ENCODE data around the gene PTBP2.
"Not testable (repeated sequence)": the region's sequence is repeated elsewhere in the genome, so short reads cannot be mapped to it uniquely, and the experiment has no call there.

Gene PTBP2

DNA sequence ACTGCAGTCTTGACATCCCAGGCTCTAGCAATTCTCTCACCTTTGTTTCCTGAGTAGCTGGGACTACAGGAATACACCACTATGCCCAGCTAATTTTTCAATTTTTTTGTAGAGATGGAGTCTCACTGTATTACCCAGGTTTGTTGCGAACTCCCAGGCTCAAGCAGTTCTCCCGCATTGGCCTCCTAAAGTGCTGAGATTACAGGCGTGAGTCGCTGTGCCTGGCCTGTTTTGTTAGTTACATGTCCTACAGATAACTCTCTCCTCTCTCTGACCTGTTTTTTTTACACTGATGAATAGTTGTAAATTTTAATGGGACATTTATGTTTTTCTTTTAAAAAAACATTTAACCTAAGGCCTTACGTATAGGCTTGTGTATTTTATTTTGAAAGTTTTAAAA lies 19.8 kb downstream of the PTBP2 start:
- no peak for DNase-seq

- no peak for DNase-seq
Measured at GRCh38 chr1:96746440-96747420, 25.1 kb downstream of the PTBP2 start.

- DNase-seq = no peak
Measured at GRCh38 chr1:96747565-96747964, 26.0 kb downstream of the PTBP2 start.

GRCh38 chr1:96748078-96748477 lies 26.5 kb downstream of the PTBP2 start:
- DNase-seq = no peak

- no peak for DNase-seq
Measured at GRCh38 chr1:96749618-96750017, 28.0 kb downstream of the PTBP2 start.

- no peak for DNase-seq
Measured at GRCh38 chr1:96752394-96752793, 30.8 kb downstream of the PTBP2 start.

DNA sequence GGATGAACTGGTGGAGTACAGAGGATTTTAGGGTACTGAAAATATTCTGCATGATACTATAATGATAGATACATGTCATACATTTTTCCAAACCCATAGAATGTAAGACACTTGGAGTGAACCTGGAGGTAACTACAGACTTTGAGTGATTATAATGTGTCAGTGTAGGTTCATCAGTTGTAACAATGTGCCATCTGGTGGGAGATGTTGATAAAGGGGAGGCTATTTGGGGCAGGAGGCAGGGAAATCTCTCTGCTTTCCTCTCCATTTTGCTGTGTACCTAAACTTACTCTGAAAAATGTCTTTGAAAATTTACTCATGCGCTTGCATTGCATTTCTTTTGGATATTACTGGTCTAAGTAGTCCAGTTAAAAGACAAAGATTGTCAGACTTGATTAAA lies 35.2 kb downstream of the PTBP2 start:
- DNase-seq = no peak

GRCh38 chr1:96762586-96762985 lies 41.0 kb downstream of the PTBP2 start:
- DNase-seq = not testable (repeated sequence)

DNA sequence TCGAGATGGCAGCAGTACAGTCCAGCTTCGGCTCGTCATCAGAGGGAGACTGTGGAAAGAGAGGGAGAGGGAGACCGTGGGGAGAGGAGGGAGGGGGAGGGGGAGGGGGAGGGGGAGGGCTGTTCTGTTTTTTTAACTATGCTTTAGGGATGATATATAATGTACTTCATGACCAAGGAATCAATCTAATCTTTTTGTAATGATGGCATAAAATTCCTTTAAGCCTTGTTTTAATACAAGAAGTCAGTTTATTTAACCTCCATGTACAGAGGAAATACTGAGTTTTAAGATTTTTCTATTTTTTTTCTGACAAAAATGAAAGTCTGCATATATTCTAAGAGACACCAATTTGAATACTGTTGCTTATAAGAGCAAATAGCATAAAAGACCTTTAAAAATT lies 41.9 kb downstream of the PTBP2 start:
- no peak for DNase-seq

- DNase-seq = no peak
Measured at GRCh38 chr1:96764469-96764868, 42.9 kb downstream of the PTBP2 start.

DNA sequence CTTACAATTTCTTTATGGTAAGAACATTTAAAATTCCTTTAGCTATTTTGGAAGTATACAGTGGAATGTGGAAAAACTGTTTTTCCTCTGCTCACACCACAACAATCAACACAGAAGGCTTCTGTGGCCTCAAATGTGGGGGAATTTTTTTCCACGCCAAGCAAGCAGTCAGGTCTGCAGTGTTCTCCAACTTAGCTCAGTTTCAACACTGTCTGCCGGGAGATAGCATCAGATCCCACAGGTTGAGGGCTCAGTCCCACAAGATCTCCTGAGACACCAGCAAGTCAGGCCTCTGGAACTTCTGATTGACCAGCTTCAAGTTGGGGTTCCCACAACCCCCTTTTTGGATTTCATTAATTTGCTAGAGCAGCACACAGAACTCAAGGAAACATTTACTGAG lies 50.3 kb downstream of the PTBP2 start:
- no peak for DNase-seq

- no peak for DNase-seq
Measured at GRCh38 chr1:96772349-96772748, 50.8 kb downstream of the PTBP2 start.

GRCh38 chr1:96772972-96773371 lies 51.4 kb downstream of the PTBP2 start:
- DNase-seq = no peak

DNA sequence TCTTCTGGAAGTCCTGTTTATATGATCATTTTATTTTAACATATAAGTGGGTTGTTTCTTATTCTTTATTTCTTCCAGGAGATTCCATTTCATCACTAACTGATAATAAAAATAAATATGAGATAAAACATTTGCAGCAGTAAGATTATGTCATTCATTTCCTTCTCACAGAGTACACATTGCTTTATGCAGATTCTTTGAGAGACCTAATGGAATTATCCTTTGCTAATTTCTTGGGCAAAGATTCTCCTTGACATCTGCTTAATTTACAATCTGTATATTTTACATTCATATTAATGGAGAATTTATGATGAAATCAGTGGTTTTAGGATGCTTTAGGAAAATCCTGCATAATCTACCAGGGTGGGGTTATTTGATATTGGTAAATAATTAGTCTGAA lies 60.6 kb downstream of the PTBP2 start:
- no peak for DNase-seq

DNA sequence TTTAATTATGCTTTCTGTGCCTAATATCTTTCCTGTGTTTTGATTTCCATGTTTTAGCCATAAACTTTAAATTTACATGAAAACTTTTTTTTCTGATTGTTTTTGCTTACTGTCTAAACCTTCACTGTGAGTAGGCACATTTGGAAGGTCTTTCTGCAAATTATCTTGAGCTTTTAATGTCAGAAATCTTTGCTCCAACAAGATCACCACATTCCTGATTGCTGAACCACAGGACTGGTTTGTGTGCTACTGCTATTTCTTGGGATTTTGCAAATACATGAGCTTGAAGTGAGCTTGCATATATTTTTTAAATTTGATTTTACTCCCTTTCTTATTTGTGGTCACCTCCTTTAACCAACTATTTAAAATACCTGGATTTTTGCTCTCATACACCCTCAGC lies 61.3 kb downstream of the PTBP2 start:
- no peak for DNase-seq

- DNase-seq = no peak
Measured at GRCh38 chr1:96790599-96790998, 69.0 kb downstream of the PTBP2 start.

DNA sequence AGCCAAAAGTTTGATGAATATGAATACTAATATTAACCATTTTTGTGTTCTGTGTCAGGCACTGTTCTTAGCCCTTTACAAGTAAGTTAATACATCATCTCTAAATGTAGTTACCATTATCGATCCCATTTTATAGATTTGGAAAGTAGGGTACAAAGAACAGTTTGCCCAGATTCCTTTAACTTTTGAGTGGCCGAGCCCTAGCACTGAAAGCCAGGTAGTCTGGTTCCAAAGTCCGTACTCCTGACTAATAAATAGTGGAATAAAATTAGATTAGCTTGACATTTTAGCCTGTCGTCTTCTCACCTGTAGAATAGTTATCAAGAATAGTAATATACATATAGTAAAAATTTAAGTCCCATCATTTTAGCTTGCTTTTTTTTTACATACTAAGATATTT lies 70.6 kb downstream of the PTBP2 start:
- no peak for DNase-seq

DNA sequence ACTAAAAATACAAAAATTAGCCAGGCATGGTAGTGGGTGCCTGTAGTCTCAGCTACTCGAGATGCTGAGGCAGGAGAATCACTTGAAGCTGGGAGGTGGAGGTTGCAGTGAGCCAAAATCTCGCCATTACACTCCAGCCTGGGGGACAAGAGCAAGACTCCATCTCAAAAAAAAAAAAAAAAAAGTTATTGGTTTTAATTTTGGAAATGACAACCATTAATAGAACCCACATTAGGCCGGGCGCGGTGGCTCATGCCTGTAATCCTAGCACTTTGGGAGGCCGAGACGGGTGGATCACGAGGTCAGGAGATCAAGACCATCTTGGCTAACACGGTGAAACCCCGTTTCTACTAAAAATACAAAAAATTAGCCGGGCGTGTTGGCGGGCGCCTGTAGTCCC lies 80.1 kb downstream of the PTBP2 start:
- DNase-seq = not testable (repeated sequence)

DNA sequence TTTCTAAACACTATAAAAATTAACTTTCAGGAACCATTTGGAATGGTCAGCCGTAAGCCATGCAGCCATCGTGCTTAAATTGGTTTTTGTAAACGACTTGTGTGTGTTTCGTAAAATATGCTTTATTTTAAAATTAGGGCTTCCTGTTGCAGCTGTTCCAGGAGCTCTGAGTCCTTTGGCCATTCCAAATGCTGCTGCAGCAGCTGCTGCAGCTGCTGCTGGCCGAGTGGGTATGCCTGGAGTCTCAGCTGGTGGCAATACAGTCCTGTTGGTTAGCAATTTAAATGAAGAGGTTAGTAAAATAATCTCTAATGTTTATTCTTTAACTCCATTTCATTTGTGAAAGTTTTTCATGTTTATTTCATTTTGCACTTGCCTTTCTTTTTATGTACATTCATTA lies 83.1 kb downstream of the PTBP2 start:
- no peak for DNase-seq

- DNase-seq = no peak
Measured at GRCh38 chr1:96808191-96808590, 86.6 kb downstream of the PTBP2 start.

DNA sequence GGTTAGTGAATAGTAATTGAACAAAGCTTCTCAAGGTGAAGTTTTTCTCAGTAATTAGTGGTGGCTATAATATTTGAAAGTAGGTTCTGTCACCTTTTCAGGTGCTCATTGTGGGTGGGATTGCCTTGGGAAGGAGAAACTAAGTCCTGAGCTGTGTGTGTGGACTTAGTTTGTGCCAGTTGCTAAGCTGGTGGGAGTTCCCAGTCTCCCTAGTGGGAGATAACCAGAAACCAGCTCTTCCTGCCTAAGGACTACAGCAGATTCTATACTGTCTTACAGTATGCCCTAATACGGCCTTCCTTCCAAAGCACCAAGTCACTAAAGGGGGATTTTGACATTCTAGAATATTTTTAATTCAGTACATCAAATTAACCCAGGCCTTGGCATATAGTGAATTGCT lies 94.3 kb downstream of the PTBP2 start:
- no peak for DNase-seq

- DNase-seq = no peak
Measured at GRCh38 chr1:96820107-96820506, 98.5 kb downstream of the PTBP2 start.

DNA sequence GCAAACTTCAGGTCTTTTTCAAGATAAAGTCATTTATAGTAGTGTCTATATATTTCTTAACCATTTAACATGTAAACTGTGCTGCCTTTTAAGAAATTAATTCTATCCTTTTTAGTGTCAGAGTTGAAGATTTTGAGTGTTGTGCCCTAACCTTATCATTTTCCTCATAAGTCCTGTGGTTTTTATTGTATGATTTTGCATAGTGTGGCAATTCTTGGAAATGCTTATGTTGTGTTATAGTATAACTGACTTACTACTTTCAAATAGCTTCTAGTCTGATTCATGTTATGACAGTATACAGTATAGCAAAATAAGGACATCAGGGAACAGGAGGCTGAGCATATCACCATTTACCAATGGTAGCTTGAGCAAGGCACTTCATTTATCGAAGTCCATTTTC lies 99.1 kb downstream of the PTBP2 start:
- DNase-seq = no peak

GRCh38 chr1:96825231-96825630 lies 103.6 kb downstream of the PTBP2 start:
- DNase-seq = no peak

Data from activated naive CD4-positive, alpha-beta T cell treated with Interleukin-2 at 50 U/mL for 16 hours (primary cell).